Measurements from ENCODE around the gene NOS1AP.

NOS1AP gene

GRCh38 chr1:162374406-162374805 is 304.9 kb downstream of the NOS1AP start:
- no peak for DNase-seq
- no peaks in the 10 kb centered on the region for H3K9me3 ChIP-seq (ENCODE audit: severe bottlenecking)
- no peak for TF ChIP-seq CTCF (IDR thresholded peaks at IDR 0.05; ENCODE audit: low read depth, low read length)
- H3K27ac ChIP-seq: no peak overlapping the region
- H3K27me3 ChIP-seq (ENCODE audit: insufficient read depth, low read depth, severe bottlenecking): no peaks in the 10 kb centered on the region
- peaks cover 12% of the 10 kb centered on the region for H3K36me3 ChIP-seq
- no peak overlapping the region for H3K4me3 ChIP-seq (ENCODE audit: low read depth, low read length)

DNA sequence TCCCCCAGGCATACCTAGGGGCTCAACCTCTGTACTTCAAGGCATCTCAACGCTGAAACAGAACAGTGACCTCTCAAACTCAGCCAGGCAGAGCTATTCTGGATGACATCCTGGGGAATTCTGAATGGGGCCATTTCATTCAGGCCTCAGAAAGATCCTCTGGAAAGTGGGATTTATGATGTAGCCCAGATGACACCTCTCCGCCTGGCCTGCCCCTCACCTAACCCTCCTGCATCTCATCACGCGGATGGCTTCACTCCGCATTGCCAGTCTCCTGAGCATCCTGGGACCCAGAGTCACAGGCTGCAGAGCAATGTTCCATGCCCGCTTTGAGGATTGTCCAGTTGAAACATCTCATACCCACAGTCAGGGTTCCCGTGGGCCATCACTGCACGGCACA is 306.0 kb downstream of the NOS1AP start:
- H3K27ac ChIP-seq: no peak overlapping the region
- peaks cover 6% of the 10 kb centered on the region for H3K36me3 ChIP-seq
- no peak overlapping the region for H3K4me3 ChIP-seq (ENCODE audit: low read depth, low read length)
- no peak for DNase-seq
- H3K27me3 ChIP-seq (ENCODE audit: insufficient read depth, low read depth, severe bottlenecking): no peaks in the 10 kb centered on the region
- TF ChIP-seq CTCF (IDR thresholded peaks at IDR 0.05; ENCODE audit: low read depth, low read length): no peak
- H3K9me3 ChIP-seq (ENCODE audit: severe bottlenecking): no peaks in the 10 kb centered on the region

DNA sequence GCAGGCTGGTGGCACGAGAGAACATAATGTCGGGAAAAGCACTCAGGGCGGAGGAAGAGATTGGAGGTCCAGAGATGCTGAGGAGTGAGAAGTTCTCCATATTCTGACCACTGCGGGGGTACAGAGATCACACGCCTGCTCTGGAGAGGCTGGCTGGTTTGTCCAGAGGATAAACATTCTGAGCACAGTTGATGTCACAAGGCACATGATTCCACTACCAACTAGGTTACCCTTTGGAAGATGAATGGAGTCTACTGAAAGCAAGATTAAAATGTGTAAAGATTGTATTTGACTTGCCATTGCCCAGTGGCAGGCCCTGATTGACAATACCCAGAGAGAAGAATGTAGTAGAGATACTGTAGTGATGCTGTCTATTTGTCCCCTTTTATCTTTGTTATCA is 307.2 kb downstream of the NOS1AP start, which contains the start of gene SPATA46:
TSS of gene SPATA46 (minus strand) at position 164 of the 400 bp plus-strand sequence. CDS start at position 100, 64 bp downstream.
- Histone ChIP-seq H3K27ac (no peak within 1 kb of the TSS), H3K4me3 (ENCODE audit: low read depth, low read length) (no peak within 1 kb of the TSS), H3K36me3 (peaks cover 6% of the 10 kb centered on the region; the same call in 1 of the 2 replicates), H3K9me3 (ENCODE audit: severe bottlenecking) (no peaks in the 10 kb centered on the region), H3K27me3 (ENCODE audit: insufficient read depth, low read depth, severe bottlenecking) (no peaks in the 10 kb centered on the region)
- no peak for DNase-seq
- TF ChIP-seq CTCF (IDR thresholded peaks at IDR 0.05; ENCODE audit: low read depth, low read length): no peak

DNA sequence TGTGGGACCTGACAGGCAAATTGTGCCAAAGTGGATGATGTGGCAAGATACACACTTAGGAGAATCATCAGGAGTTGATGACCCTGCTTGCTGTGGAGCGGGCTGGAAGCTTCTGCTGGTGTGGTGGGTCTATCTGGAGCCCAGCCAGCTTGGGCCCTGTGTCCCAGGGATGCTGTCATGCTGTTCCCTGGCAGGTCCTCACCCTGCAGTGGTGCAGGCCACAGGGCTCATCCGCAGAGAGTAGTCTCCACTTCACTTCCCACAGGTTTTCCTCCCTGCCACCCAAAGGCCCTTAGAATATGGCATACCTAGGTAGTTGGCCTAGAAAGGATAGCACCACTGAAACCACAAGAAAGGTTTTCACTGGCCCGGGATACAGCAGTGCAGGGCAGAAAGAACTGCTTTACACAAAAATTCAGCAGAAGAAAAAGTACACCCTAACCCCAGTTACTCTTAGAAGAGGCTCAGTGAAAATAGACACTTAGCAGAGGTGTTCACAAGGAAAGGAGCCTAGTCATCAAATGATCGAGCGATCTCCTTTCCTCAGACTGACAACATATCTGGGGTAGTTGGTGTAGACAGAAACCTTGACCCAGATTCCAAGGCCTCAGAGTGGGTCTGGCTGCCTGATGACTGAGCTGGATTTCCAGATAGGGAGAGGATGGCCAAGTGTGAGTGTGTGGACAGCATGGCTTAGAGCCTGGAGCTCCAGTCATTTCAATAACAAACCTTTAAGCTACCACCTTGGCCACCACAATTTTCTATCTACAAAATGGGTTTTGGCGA is 310.8 kb downstream of the NOS1AP start:
- no peaks in the 10 kb centered on the region for H3K27me3 ChIP-seq (ENCODE audit: insufficient read depth, low read depth, severe bottlenecking)
- no peaks in the 10 kb centered on the region for H3K9me3 ChIP-seq (ENCODE audit: severe bottlenecking)
- DNase-seq: no peak
- TF ChIP-seq CTCF (IDR thresholded peaks at IDR 0.05; ENCODE audit: low read depth, low read length): no peak
- peaks cover 11% of the 10 kb centered on the region for H3K36me3 ChIP-seq
- H3K4me3 ChIP-seq (ENCODE audit: low read depth, low read length): no peak overlapping the region
- H3K27ac ChIP-seq: no peak overlapping the region

- TF ChIP-seq CTCF (IDR thresholded peaks at IDR 0.05; ENCODE audit: low read depth, low read length): no peak
- no peaks in the 10 kb centered on the region for H3K27me3 ChIP-seq (ENCODE audit: insufficient read depth, low read depth, severe bottlenecking)
- peaks cover 11% of the 10 kb centered on the region for H3K36me3 ChIP-seq
- no peaks in the 10 kb centered on the region for H3K9me3 ChIP-seq (ENCODE audit: severe bottlenecking)
- H3K4me3 ChIP-seq (ENCODE audit: low read depth, low read length): no peak within 1 kb of the TSS
- no peak for DNase-seq
- no peak within 1 kb of the TSS for H3K27ac ChIP-seq
Observed at GRCh38 chr1:162381383-162381782, 311.9 kb downstream of the NOS1AP start, which contains the start of gene C1orf226. TSS of gene C1orf226 (plus strand) at chr1:162381728. CDS start at chr1:162381902, 174 bp downstream.
